Progenitor cell of endocrine pancreas (in vitro differentiated cells): ENCODE measurements around the gene RNF114. TPM values are rescaled to one million over a fixed set of nuclear protein-coding genes. Genes with fewer than 3 reads are reported as not detected.

Experiments
- DNase-seq: peaks from one replicate; pipeline ENCODE4 v3.0.0; 2021; ENCODE audit warnings: low spot score; ENCODE audit not compliant: unreplicated experiment
- H3K27ac Mint-ChIP-seq: 2 replicates; pipeline ENCODE4 v1.8.0; 2021; ENCODE audit warnings: mild to moderate bottlenecking, moderate library complexity, mixed read lengths
- H3K27me3 Mint-ChIP-seq: 2 replicates; pipeline ENCODE4 v1.8.0; 2021; ENCODE audit warnings: mixed read lengths
- H3K36me3 Mint-ChIP-seq: 2 replicates; pipeline ENCODE4 v1.8.0; 2022; ENCODE audit warnings: mixed read lengths; ENCODE audit not compliant: insufficient read depth
- H3K4me1 Mint-ChIP-seq: 2 replicates; pipeline ENCODE4 v1.8.0; 2021; ENCODE audit warnings: low read depth, mixed read lengths
- H3K4me3 Mint-ChIP-seq: 2 replicates; pipeline ENCODE4 v1.8.0; 2021; ENCODE audit warnings: low read depth, mild to moderate bottlenecking, moderate library complexity, mixed read lengths
- H3K9me3 Mint-ChIP-seq: 2 replicates; pipeline ENCODE4 v1.8.0; 2021; ENCODE audit warnings: low read depth, mixed read lengths
- CTCF ChIP-seq: fragments of 200-600 bp; sonication (generic); IDR thresholded peaks from one replicate; pipeline ENCODE4 v1.5.0; 2021; ENCODE audit warnings: antibody characterized with exemption, mild to moderate bottlenecking; ENCODE audit not compliant: unreplicated experiment
- long read RNA-seq: library from polyadenylated mRNA; unstranded; transcript quantifications from one replicate; pipeline ENCODE4 v2.0.0, GENCODE V29; 2020
- total RNA-seq: library from RNA; stranded (reverse); gene quantifications from 2 replicates; pipeline ENCODE4 v1.2.1, GENCODE V29; 2021

Gene RNF114
- 56.6 and 62.3 TPM in 2 replicates for total RNA-seq
- long read RNA-seq, transcript RNF114-201 (6 exons, 2,503 nt): major isoform, 317 of 350 reads
- long read RNA-seq, partial matches to known transcripts: 12 of 350 reads
- long read RNA-seq, other reads (novel, unspliced or antisense): 12 of 350 reads

- peaks cover 2% of the 10 kb centered on the region for H3K36me3 Mint-ChIP-seq
- no peaks in the 10 kb centered on the region for H3K27me3 Mint-ChIP-seq
- DNase-seq: peak; percentile 83
- peak; percentile 9 for TF ChIP-seq CTCF
- H3K4me3 Mint-ChIP-seq: peak within 1 kb of the TSS; percentile 92
- peak within 1 kb of the TSS; percentile 93 for H3K27ac Mint-ChIP-seq
- peaks cover 26% of the 10 kb centered on the region for H3K4me1 Mint-ChIP-seq
- no peaks in the 10 kb centered on the region for H3K9me3 Mint-ChIP-seq
These were observed at the start of gene RNF114 for GRCh38 chr20:49936153-49937026. RNF114 (plus strand) TSS chr20:49936397; CDS start chr20:49936413, 16 bp downstream.

GRCh38 chr20:49886571-49887213 lies 49.5 kb upstream of the RNF114 start:
- no peak for TF ChIP-seq CTCF
- Mint-ChIP-seq H3K9me3 (no peaks in the 10 kb centered on the region), H3K4me1 (peaks cover 22% of the 10 kb centered on the region), H3K27ac (peak overlapping the region; percentile 85), H3K36me3 (peaks cover 1% of the 10 kb centered on the region), H3K27me3 (no peaks in the 10 kb centered on the region), H3K4me3 (no peak overlapping the region)
- no peak for DNase-seq

GRCh38 chr20:49887251-49888211 lies 48.7 kb upstream of the RNF114 start:
- peaks cover 22% of the 10 kb centered on the region for H3K4me1 Mint-ChIP-seq
- no peak for TF ChIP-seq CTCF
- peak overlapping the region; percentile 79 for H3K27ac Mint-ChIP-seq
- H3K27me3 Mint-ChIP-seq: no peaks in the 10 kb centered on the region
- H3K36me3 Mint-ChIP-seq: peaks cover 1% of the 10 kb centered on the region
- DNase-seq: no peak
- H3K9me3 Mint-ChIP-seq: no peaks in the 10 kb centered on the region
- no peak overlapping the region for H3K4me3 Mint-ChIP-seq

- Mint-ChIP-seq H3K9me3 (no peaks in the 10 kb centered on the region), H3K27me3 (no peaks in the 10 kb centered on the region), H3K4me1 (peaks cover 24% of the 10 kb centered on the region), H3K27ac (no peak overlapping the region), H3K36me3 (peaks cover 1% of the 10 kb centered on the region), H3K4me3 (no peak overlapping the region)
- TF ChIP-seq CTCF: peak; percentile 88
- peak; percentile 49 for DNase-seq
These were observed 47.8 kb upstream of the RNF114 start for GRCh38 chr20:49888212-49889000.
